IPS DF 6.9 (cell line): Measurements from ENCODE around the gene PRKAR1A.

Source experiments
- DNase-seq: peaks from one replicate; pipeline ENCODE4 v3.0.0-alpha.2; 2013; ENCODE audit warnings: low read depth, low spot score
- H3K27ac ChIP-seq: one replicate; pipeline ENCODE4 v1.5.1; 2013; ENCODE audit warnings: low read length, control low read depth
- H3K27me3 ChIP-seq: 2 replicates; pipeline ENCODE4 v1.6.1; 2013; ENCODE audit warnings: mild to moderate bottlenecking, low read length; ENCODE audit not compliant: control insufficient read depth, insufficient read depth
- H3K36me3 ChIP-seq: 2 replicates; pipeline ENCODE4 v1.6.1; 2013; ENCODE audit warnings: low read length; ENCODE audit not compliant: control insufficient read depth, insufficient read depth
- H3K4me1 ChIP-seq: 2 replicates; pipeline ENCODE4 v1.6.1; 2013; ENCODE audit warnings: low read length; ENCODE audit not compliant: control insufficient read depth, insufficient read depth
- H3K4me3 ChIP-seq: 2 replicates; pipeline ENCODE4 v1.5.1; 2013; ENCODE audit warnings: mild to moderate bottlenecking, low read length
- H3K9me3 ChIP-seq: 2 replicates; pipeline ENCODE4 v1.6.1; 2013; ENCODE audit warnings: low read length, inconsistent platforms; ENCODE audit not compliant: control insufficient read depth, insufficient read depth
- WGBS: extraction: QIAGEN DNeasy Blood & Tissue Kit; methylation state at CpG from one replicate; pipeline ENCODE4 v1.1.7; 2013; ENCODE audit warnings: mixed read lengths, missing lambda C conversion rate; ENCODE audit not compliant: insufficient read length, insufficient coverage; 5-methylcytosine and 5-hydroxymethylcytosine counted together

The PRKAR1A gene

GRCh38 chr17:68591583-68591982 lies 79.4 kb downstream of the PRKAR1A start:
- Histone ChIP-seq H3K4me3 (no peak overlapping the region), H3K27me3 (no peaks in the 10 kb centered on the region), H3K9me3 (no peaks in the 10 kb centered on the region), H3K27ac (no peak overlapping the region), H3K4me1 (no peaks in the 10 kb centered on the region), H3K36me3 (no peaks in the 10 kb centered on the region)
- WGBS = no CpG with 5 or more reads among the region's 12 CpGs
- no peak for DNase-seq

DNA sequence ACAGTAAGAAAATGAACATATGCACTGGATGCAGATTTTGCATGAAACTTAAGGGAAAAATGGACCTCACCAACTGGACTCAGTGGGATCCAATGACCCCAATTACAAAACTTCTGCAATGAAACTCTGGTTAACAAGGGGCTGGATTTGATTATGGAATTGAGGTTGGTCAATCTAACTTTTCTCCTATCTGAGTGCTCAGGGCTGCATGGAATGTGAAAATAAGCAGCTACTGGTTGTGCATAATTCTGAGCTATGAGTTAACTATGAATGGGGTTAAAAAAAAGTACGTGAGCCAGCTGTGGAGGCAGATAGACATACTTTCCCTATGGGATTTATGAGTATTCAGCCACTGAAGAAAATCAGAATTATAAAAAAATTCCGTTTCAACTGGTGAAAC lies 79.8 kb downstream of the PRKAR1A start:
- H3K27ac ChIP-seq = no peak overlapping the region
- WGBS = no CpG with 5 or more reads among the region's 2 CpGs

DNA sequence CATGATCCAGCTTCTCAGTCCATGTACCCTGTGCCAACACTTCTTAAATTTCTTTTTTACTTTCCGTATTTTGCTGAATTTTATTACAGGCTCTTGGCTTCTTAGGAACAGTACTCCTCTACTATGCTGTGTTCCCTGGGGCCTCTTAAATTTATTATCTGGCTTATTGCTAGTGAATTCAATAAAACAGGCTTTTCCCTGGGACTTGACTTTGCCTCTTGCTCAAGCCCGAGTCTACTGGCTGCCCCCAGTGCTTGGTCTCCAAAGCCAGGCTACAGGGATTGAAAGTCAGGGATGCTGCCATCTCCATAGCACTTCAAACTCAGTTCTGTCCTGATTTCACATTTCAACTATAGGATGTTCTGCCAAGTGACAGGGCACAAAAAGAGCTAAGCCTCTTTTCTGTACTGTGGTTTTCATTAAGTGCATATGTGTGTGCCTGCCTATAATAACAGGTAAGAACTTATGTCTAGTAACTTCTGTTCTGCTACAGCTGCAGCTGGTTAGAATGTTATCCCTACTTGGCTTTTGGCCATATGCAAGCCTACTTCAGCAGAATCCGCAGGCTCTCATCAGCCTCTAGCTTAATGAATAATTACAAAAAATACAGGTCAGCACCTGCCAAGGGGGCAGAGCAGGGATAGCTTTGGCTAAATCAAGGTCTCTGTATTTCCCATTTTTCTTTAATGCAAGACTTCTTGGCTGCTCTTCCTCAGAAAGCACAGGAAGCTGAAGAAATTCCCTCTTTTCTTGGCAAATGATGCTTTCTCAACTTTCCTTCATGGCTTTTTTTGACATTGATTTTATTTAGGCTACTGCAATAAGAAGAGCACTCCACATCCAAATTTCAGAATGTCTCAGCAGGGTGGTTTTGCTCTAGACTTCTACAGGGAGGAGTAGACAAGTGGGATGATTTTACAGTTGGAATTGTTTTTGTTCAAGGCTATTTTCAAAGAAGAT lies 80.7 kb downstream of the PRKAR1A start:
- no peak overlapping the region for H3K27ac ChIP-seq
- DNase-seq = no peak

More for the DNA sequence above, 79.8 kb downstream of the PRKAR1A start:
- H3K9me3 ChIP-seq = no peaks in the 10 kb centered on the region
- H3K36me3 ChIP-seq = no peaks in the 10 kb centered on the region
- no peaks in the 10 kb centered on the region for H3K4me1 ChIP-seq
- H3K4me3 ChIP-seq = no peak overlapping the region
- H3K27me3 ChIP-seq = no peaks in the 10 kb centered on the region
- no peak for DNase-seq

GRCh38 chr17:68594552-68594951 lies 82.3 kb downstream of the PRKAR1A start:
- Histone ChIP-seq H3K27ac (no peak overlapping the region), H3K27me3 (peaks cover 2% of the 10 kb centered on the region; the same call in 1 of the 2 replicates), H3K9me3 (no peaks in the 10 kb centered on the region), H3K4me1 (no peaks in the 10 kb centered on the region), H3K36me3 (no peaks in the 10 kb centered on the region), H3K4me3 (no peak overlapping the region)
- DNase-seq = no peak
- no CpG with 5 or more reads among the region's 2 CpGs for WGBS

More for the DNA sequence above, 80.7 kb downstream of the PRKAR1A start:
- Histone ChIP-seq H3K36me3 (no peaks in the 10 kb centered on the region), H3K4me1 (no peaks in the 10 kb centered on the region), H3K27me3 (no peaks in the 10 kb centered on the region), H3K4me3 (no peak overlapping the region), H3K9me3 (no peaks in the 10 kb centered on the region)
- WGBS = no CpG with 5 or more reads among the region's 3 CpGs

GRCh38 chr17:68595496-68595895 lies 83.3 kb downstream of the PRKAR1A start:
- no CpG with 5 or more reads among the region's 5 CpGs for WGBS
- Histone ChIP-seq H3K27ac (no peak overlapping the region), H3K9me3 (no peaks in the 10 kb centered on the region), H3K4me1 (no peaks in the 10 kb centered on the region), H3K36me3 (no peaks in the 10 kb centered on the region), H3K27me3 (peaks cover 4% of the 10 kb centered on the region; the same call in 1 of the 2 replicates), H3K4me3 (no peak overlapping the region)
- DNase-seq = no peak

GRCh38 chr17:68595986-68596385 lies 83.8 kb downstream of the PRKAR1A start:
- H3K4me3 ChIP-seq = no peak overlapping the region
- DNase-seq = no peak
- H3K9me3 ChIP-seq = no peaks in the 10 kb centered on the region
- no CpG with 5 or more reads among the region's 2 CpGs for WGBS
- H3K36me3 ChIP-seq = no peaks in the 10 kb centered on the region
- no peak overlapping the region for H3K27ac ChIP-seq
- H3K27me3 ChIP-seq = peaks cover 4% of the 10 kb centered on the region; the same call in 1 of the 2 replicates
- no peaks in the 10 kb centered on the region for H3K4me1 ChIP-seq

DNA sequence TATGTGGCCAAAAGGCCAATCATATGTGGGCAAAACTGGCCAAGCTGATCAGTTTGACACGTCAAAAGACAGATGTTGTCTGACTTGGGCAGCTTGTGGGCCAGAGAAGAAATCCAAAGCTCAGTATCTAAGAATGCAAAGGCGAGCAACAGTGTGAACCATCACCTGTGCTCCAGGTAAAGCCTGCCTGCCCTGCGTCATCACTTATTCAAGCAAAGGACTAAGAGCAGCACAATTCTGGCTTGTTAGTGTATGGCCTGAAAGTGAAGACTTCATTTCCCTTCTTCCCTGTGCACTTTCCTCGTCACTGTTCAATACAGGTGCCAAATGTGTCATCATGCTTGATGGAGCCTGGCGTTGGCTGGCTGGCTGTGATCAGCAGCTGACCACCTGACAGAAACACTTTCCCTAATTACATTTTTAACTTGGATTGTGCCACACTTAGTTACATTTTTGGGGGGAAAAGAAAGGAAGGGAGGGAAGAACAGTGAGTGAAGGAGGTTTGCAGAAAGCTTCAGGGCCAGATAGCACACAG lies 84.2 kb downstream of the PRKAR1A start:
- Histone ChIP-seq H3K4me1 (no peaks in the 10 kb centered on the region), H3K9me3 (no peaks in the 10 kb centered on the region), H3K4me3 (no peak overlapping the region), H3K27me3 (peaks cover 7% of the 10 kb centered on the region; the same call in 1 of the 2 replicates), H3K36me3 (no peaks in the 10 kb centered on the region), H3K27ac (no peak overlapping the region)
- DNase-seq = no peak
- no CpG with 5 or more reads among the region's 5 CpGs for WGBS

DNA sequence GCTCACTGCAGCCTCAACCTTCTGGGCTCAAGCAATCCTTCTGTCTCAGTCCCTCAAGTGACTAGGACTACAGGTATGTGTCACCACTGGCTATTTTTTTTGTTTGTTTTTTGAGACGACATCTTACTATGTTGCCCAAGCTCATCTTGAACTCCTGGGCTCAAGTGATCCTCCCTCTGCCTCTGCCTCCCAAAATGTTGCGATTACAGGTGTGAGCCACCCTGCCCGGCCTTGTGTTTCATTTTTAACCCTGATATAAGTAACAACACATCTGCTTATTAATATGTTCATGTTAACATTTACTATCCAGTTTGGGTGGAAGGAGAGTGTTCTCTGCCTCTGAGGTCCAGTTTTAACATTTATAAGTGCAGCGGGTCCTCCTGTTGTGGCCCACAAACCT lies 85.8 kb downstream of the PRKAR1A start:
- peaks cover 1% of the 10 kb centered on the region; the same call in 1 of the 2 replicates for H3K4me1 ChIP-seq
- H3K4me3 ChIP-seq = no peak overlapping the region
- peaks cover 13% of the 10 kb centered on the region for H3K27me3 ChIP-seq
- no peaks in the 10 kb centered on the region for H3K36me3 ChIP-seq
- no peaks in the 10 kb centered on the region for H3K9me3 ChIP-seq
- no CpG with 5 or more reads among the region's 4 CpGs for WGBS
- H3K27ac ChIP-seq = no peak overlapping the region
- DNase-seq = no peak

- no peak overlapping the region for H3K4me3 ChIP-seq
- peaks cover 1% of the 10 kb centered on the region; the same call in 1 of the 2 replicates for H3K4me1 ChIP-seq
- H3K36me3 ChIP-seq = no peaks in the 10 kb centered on the region
- WGBS = no CpG with 5 or more reads among the region's 4 CpGs
- H3K9me3 ChIP-seq = no peaks in the 10 kb centered on the region
- H3K27me3 ChIP-seq = peaks cover 13% of the 10 kb centered on the region
- no peak overlapping the region for H3K27ac ChIP-seq
- no peak for DNase-seq
These were observed 86.3 kb downstream of the PRKAR1A start for GRCh38 chr17:68598545-68598961.

DNA sequence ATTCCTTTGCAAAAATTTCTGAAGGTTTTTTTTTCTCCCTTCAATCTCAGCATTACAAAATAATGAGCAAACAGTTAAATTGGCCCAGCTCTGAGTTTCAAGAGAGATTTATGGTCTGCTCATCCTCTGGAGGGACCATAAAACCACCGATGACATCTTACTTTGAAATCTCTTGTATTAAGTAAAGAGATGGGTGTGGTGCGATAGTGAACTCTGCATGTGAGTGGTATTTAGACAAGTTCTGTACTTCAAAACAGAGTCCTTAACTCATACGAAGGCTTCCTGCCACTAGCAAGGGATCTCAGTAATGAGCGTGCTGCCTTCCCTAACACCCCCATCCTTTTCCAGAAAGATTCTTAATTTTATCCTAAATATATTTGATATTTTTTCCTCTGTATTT lies 86.9 kb downstream of the PRKAR1A start:
- Histone ChIP-seq H3K4me3 (no peak overlapping the region), H3K4me1 (peaks cover 1% of the 10 kb centered on the region; the same call in 1 of the 2 replicates), H3K9me3 (no peaks in the 10 kb centered on the region), H3K27me3 (peaks cover 13% of the 10 kb centered on the region), H3K36me3 (no peaks in the 10 kb centered on the region), H3K27ac (no peak overlapping the region)
- DNase-seq = no peak
- no CpG with 5 or more reads among the region's 4 CpGs for WGBS
